HepG2 (cell line): ENCODE data around the gene ENAH. TPM values are rescaled to one million over a fixed set of nuclear protein-coding genes. Genes with fewer than 3 reads are reported as not detected.
A peak's percentile ranks its signal among the peaks of the same experiment; 100 is the strongest.

Source experiments
- ARHGAP35 ChIP-seq: sonication (generic); formaldehyde crosslinking; IDR thresholded peaks from 2 replicates; pipeline ENCODE4 v1.9.0; 2022; ENCODE audit warnings: mild to moderate bottlenecking, inconsistent platforms, moderate library complexity, missing genetic modification reagents, borderline replicate concordance
- BHLHE40 ChIP-seq: IDR thresholded peaks from 2 replicates; pipeline ENCODE4 v1.6.1; 2011; ENCODE audit warnings: low read length, improper control_type of control experiment
- MTA3 ChIP-seq: sonication (generic); formaldehyde crosslinking; IDR thresholded peaks from 2 replicates; pipeline ENCODE4 v1.4.0; 2020; ENCODE audit warnings: missing genetic modification reagents
- MTF2 ChIP-seq: sonication (generic); formaldehyde crosslinking; IDR thresholded peaks from 2 replicates; pipeline ENCODE4 v1.5.0; 2020; ENCODE audit warnings: missing genetic modification reagents, borderline replicate concordance
- NCOA2 ChIP-seq: sonication (generic); formaldehyde crosslinking; IDR thresholded peaks from 2 replicates; pipeline ENCODE4 v1.8.0; 2022; ENCODE audit warnings: inconsistent platforms
- NRL ChIP-seq: sonication (generic); formaldehyde crosslinking; IDR thresholded peaks from 2 replicates; pipeline ENCODE4 v1.5.0; 2020; ENCODE audit warnings: missing genetic modification reagents, mild to moderate bottlenecking, moderate library complexity, borderline replicate concordance
- PAF1 ChIP-seq: IDR thresholded peaks from 2 replicates; pipeline ENCODE4 v1.6.1; 2016; ENCODE audit warnings: missing genetic modification reagents, missing compliant biosample characterization
- PITX1 ChIP-seq: sonication (generic); formaldehyde crosslinking; IDR thresholded peaks from 2 replicates; pipeline ENCODE4 v1.5.1; 2020; ENCODE audit warnings: mild to moderate bottlenecking, missing genetic modification reagents
- RBM22 ChIP-seq: fragments of 200-400 bp; formaldehyde crosslinking; optimal IDR thresholded peaks from 2 replicates; pipeline ENCODE3; 2017; ENCODE audit warnings: mild to moderate bottlenecking, low read length, moderate library complexity
- REL ChIP-seq: sonication (generic); formaldehyde crosslinking; conservative IDR thresholded peaks from 2 replicates; pipeline ENCODE4 v1.8.0; 2022; ENCODE audit warnings: mild to moderate bottlenecking, missing genetic modification reagents, moderate library complexity
- REXO4 ChIP-seq: sonication (generic); formaldehyde crosslinking; IDR thresholded peaks from 2 replicates; pipeline ENCODE4 v1.8.0; 2022; ENCODE audit warnings: missing genetic modification reagents, mild to moderate bottlenecking, borderline replicate concordance
- RORA ChIP-seq: sonication (generic); formaldehyde crosslinking; IDR thresholded peaks from 2 replicates; pipeline ENCODE4 v1.5.0; 2020; ENCODE audit warnings: mild to moderate bottlenecking, missing genetic modification reagents, moderate library complexity
- SIX4 ChIP-seq: sonication (generic); formaldehyde crosslinking; IDR thresholded peaks from 2 replicates; pipeline ENCODE4 v1.4.0; 2020; ENCODE audit warnings: missing genetic modification reagents
- SP1 ChIP-seq, 2 experiments: fragments of 450-650 bp in 1 of 2; sonication (generic) in 1 of 2; formaldehyde crosslinking in 1 of 2; IDR thresholded peaks; 2 replicates each; pipeline versions ENCODE4 v1.4.0 to v1.6.1; 2016 to 2020; ENCODE audit warnings: missing genetic modification reagents in 1 of 2
- SP5 ChIP-seq: IDR thresholded peaks from 2 replicates; pipeline ENCODE4 v1.6.1; 2016; ENCODE audit warnings: low read depth, borderline replicate concordance
- STAG1 ChIP-seq: sonication (generic); formaldehyde crosslinking; IDR thresholded peaks from 2 replicates; pipeline ENCODE4 v1.4.0; 2020; ENCODE audit warnings: missing genetic modification reagents
- TBL1XR1 ChIP-seq: fragments of 150-350 bp; IDR thresholded peaks from 2 replicates; pipeline ENCODE4 v1.6.1; 2014; ENCODE audit warnings: borderline replicate concordance, low read length; ENCODE audit not compliant: partially characterized antibody
- TEAD2 ChIP-seq: sonication (generic); formaldehyde crosslinking; IDR thresholded peaks from 2 replicates; pipeline ENCODE4 v1.9.0; 2021; ENCODE audit warnings: missing genetic modification reagents
- TOE1 ChIP-seq: sonication (generic); formaldehyde crosslinking; IDR thresholded peaks from 2 replicates; pipeline ENCODE4 v1.4.0; 2020; ENCODE audit warnings: mild to moderate bottlenecking, missing genetic modification reagents
- ZFAT ChIP-seq: sonication (generic); formaldehyde crosslinking; conservative IDR thresholded peaks from 2 replicates; pipeline ENCODE4 v1.8.1; 2023; ENCODE audit warnings: missing genetic modification reagents, inconsistent platforms
- ZFP36L1 ChIP-seq: sonication (generic); formaldehyde crosslinking; IDR thresholded peaks from 2 replicates; pipeline ENCODE4 v1.8.0; 2022; ENCODE audit warnings: mild to moderate bottlenecking, missing genetic modification reagents, moderate library complexity
- ZNF230 ChIP-seq: sonication (generic); formaldehyde crosslinking; IDR thresholded peaks from 2 replicates; pipeline ENCODE4 v1.4.0; 2020; ENCODE audit warnings: mild to moderate bottlenecking, missing genetic modification reagents
- ZNF3 ChIP-seq: IDR thresholded peaks from 2 replicates; pipeline ENCODE4 v1.7.0; 2017; ENCODE audit warnings: inconsistent platforms
- ZNF496 ChIP-seq: sonication (generic); formaldehyde crosslinking; IDR thresholded peaks from 2 replicates; pipeline ENCODE4 v1.8.1; 2023; ENCODE audit warnings: mild to moderate bottlenecking, moderate library complexity, missing genetic modification reagents; ENCODE audit not compliant: insufficient replicate concordance
- ZNF709 ChIP-seq: sonication (generic); formaldehyde crosslinking; IDR thresholded peaks from 2 replicates; pipeline ENCODE4 v1.5.0; 2020; ENCODE audit warnings: mild to moderate bottlenecking, missing genetic modification reagents
- ZNF841 ChIP-seq: sonication (generic); formaldehyde crosslinking; IDR thresholded peaks from 2 replicates; pipeline ENCODE4 v1.8.1; 2023; ENCODE audit warnings: missing genetic modification reagents, borderline replicate concordance
- ZSCAN22 ChIP-seq: sonication (generic); formaldehyde crosslinking; IDR thresholded peaks from 2 replicates; pipeline ENCODE4 v1.4.0; 2020; ENCODE audit warnings: mild to moderate bottlenecking, missing genetic modification reagents
- ZSCAN29 ChIP-seq: sonication (generic); formaldehyde crosslinking; conservative IDR thresholded peaks from 2 replicates; pipeline ENCODE4 v1.4.0; 2020; ENCODE audit warnings: mild to moderate bottlenecking, missing genetic modification reagents
- ZSCAN9 ChIP-seq: IDR thresholded peaks from 2 replicates; pipeline ENCODE4 v1.6.1; 2016; ENCODE audit warnings: borderline replicate concordance
- polyA plus RNA-seq, 8 experiments: library from polyadenylated mRNA; depleted of rRNA in 3 of 8; stranded (reverse) in 7 of 8; unstranded in 1 of 8; fragments of >200 nt; fragmentation: Illumina TruSeq in 4 of 8; extraction: Trizol in 4 of 8; gene quantifications; 2 replicates each; pipeline versions ENCODE4 v1.2.1 to v1.2.3, GENCODE V29; 2011 to 2016; ENCODE audit warnings: low read depth in 4 of 8, missing spikeins in 1 of 8, mixed read lengths in 1 of 8; ENCODE audit not compliant: insufficient read depth in 1 of 8
- total RNA-seq, 5 experiments: library from RNA; depleted of rRNA; stranded (reverse); fragments of >200 nt; fragmentation: Illumina TruSeq; extraction: Trizol; gene quantifications; 2 replicates each; pipeline ENCODE4 v1.2.3, GENCODE V29; 2016; ENCODE audit warnings: low read depth in 1 of 5
- TF ChIP-seq, protein P1 (sequence below): sonication (generic); formaldehyde crosslinking; IDR thresholded peaks from 2 replicates; pipeline ENCODE4 v1.4.0; 2020; ENCODE audit warnings: mild to moderate bottlenecking, missing genetic modification reagents
- TF ChIP-seq, protein P2 (sequence below): sonication (generic); formaldehyde crosslinking; IDR thresholded peaks from 2 replicates; pipeline ENCODE4 v1.4.0; 2020; ENCODE audit warnings: mild to moderate bottlenecking, missing genetic modification reagents
- TF ChIP-seq, protein P3 (sequence below): sonication (generic); formaldehyde crosslinking; IDR thresholded peaks from 2 replicates; pipeline ENCODE4 v1.4.0; 2020; ENCODE audit warnings: missing genetic modification reagents

Gene ENAH
- total and polyA plus RNA-seq, 2 of the 13 experiments (the other 11 are each of a cell fraction or from before 2014, with no cell fraction given), result 22.1 to 58.3 TPM

DNA sequence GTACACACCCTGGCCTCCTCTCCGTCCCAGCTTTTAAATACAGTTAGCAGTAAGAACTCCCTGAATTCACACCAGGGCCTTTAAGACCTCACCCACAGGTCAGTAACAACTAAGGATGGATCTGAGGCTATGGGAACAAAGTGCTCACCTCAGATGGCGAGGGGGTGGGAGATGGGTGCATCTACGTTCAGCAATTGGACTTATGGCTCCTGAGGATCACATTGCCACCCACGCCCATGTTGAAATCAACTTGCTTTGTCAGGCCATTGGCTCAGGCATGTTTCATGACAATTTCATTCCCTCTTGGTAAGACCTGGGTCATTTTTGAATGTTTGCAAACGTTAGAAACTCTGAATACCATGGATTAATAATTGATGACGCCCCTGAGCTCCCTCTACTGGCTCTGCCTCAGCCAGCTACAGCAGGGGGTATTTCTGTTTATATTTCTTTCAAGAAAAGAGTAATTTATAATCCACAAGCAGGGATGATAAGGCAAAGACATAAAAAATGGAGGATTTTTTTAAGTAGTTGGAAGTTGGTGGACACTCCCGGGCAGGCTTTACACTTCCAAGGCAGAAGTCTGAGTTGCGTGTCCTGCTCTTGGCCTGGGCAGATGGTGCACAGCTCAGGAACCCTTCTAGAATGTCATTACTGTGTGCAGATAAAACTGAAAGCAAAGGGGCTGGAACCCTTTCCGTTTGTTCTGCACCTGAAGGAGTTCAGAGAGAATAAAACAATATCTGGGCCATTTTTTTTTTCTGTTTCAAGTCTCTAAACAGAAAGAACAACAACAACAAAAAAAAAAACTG, 211.4 kb downstream of the ENAH start (continued):
- TF ChIP-seq BHLHE40, result no peak
- no peak for TF ChIP-seq TEAD2
- TF ChIP-seq ZNF841 (CRISPR knock-in tag), result no peak
- no peak for TF ChIP-seq TOE1
- TF ChIP-seq ZSCAN9 (CRISPR knock-in tag), result no peak
- TF ChIP-seq ZNF3 (CRISPR knock-in tag), result no peak; the same call in 1 of the 2 replicates
- TF ChIP-seq NRL (CRISPR knock-in tag), result no peak
- TF ChIP-seq, protein P1, sequence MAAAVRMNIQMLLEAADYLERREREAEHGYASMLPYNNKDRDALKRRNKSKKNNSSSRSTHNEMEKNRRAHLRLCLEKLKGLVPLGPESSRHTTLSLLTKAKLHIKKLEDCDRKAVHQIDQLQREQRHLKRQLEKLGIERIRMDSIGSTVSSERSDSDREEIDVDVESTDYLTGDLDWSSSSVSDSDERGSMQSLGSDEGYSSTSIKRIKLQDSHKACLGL (CRISPR knock-in tag), result no peak
- no peak for TF ChIP-seq REXO4 (CRISPR knock-in tag)
- TF ChIP-seq, protein P2, sequence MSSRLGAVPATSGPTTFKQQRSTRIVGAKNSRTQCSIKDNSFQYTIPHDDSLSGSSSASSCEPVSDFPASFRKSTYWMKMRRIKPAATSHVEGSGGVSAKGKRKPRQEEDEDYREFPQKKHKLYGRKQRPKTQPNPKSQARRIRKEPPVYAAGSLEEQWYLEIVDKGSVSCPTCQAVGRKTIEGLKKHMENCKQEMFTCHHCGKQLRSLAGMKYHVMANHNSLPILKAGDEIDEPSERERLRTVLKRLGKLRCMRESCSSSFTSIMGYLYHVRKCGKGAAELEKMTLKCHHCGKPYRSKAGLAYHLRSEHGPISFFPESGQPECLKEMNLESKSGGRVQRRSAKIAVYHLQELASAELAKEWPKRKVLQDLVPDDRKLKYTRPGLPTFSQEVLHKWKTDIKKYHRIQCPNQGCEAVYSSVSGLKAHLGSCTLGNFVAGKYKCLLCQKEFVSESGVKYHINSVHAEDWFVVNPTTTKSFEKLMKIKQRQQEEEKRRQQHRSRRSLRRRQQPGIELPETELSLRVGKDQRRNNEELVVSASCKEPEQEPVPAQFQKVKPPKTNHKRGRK, result no peak
- TF ChIP-seq ZSCAN29 (CRISPR knock-in tag), result no peak
- no peak for TF ChIP-seq MTA3 (CRISPR knock-in tag)
- no peak for TF ChIP-seq SP1 (IDR thresholded peaks at IDR 0.05)
- TF ChIP-seq SP1 (CRISPR knock-in tag; IDR thresholded peaks at IDR 0.05), result no peak
- TF ChIP-seq, protein P3, sequence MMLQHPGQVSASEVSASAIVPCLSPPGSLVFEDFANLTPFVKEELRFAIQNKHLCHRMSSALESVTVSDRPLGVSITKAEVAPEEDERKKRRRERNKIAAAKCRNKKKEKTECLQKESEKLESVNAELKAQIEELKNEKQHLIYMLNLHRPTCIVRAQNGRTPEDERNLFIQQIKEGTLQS (CRISPR knock-in tag), result no peak
- TF ChIP-seq REL, result no peak
- TF ChIP-seq ARHGAP35, result no peak
- no peak for TF ChIP-seq STAG1 (CRISPR knock-in tag)
- no peak for TF ChIP-seq ZNF496 (CRISPR knock-in tag)
- TF ChIP-seq SIX4, result no peak
- TF ChIP-seq ZNF230 (CRISPR knock-in tag), result no peak
- no peak for TF ChIP-seq ZFP36L1
- no peak for TF ChIP-seq RORA (CRISPR knock-in tag)
- TF ChIP-seq NCOA2, result no peak
- TF ChIP-seq SP5 (CRISPR knock-in tag), result 0 out of 2 replicates have a peak, but pooled peaks have one; percentile 12
- no peak for TF ChIP-seq MTF2 (CRISPR knock-in tag)
- TF ChIP-seq ZSCAN22, result no peak
- no peak for TF ChIP-seq RBM22
- TF ChIP-seq PITX1 (CRISPR knock-in tag), result peak; percentile 61
- no peak for TF ChIP-seq TBL1XR1
- TF ChIP-seq PAF1 (CRISPR knock-in tag), result no peak
- no peak for TF ChIP-seq ZNF709 (CRISPR knock-in tag)
- no peak for TF ChIP-seq ZFAT (CRISPR knock-in tag)
